OCI-M1 (cell line): ENCODE results near the gene TBRG4.
"Not testable (repeated sequence)": the region's sequence is repeated elsewhere in the genome, so short reads cannot be mapped to it uniquely, and the experiment has no call there.

ENCODE experiments used
- DNase-seq: peaks from one replicate; lab custom pipeline; 2025; lab: John Stamatoyannopoulos, UW

Gene TBRG4

GRCh38 chr7:45111298-45112223 is at the start of gene TBRG4:
Gene TBRG4, minus strand, starts transcription at chr7:45111697. Its CDS starts 2,460 bp downstream, at chr7:45109237.
- DNase-seq: peak; percentile 95

- no peak for DNase-seq
These were observed 49.6 kb upstream of the TBRG4 start for GRCh38 chr7:45161138-45161537.

GRCh38 chr7:45160417-45160881 is 49.0 kb upstream of the TBRG4 start:
- no peak for DNase-seq

- no peak for DNase-seq
These were observed 47.8 kb upstream of the TBRG4 start for GRCh38 chr7:45159296-45159695.

DNA sequence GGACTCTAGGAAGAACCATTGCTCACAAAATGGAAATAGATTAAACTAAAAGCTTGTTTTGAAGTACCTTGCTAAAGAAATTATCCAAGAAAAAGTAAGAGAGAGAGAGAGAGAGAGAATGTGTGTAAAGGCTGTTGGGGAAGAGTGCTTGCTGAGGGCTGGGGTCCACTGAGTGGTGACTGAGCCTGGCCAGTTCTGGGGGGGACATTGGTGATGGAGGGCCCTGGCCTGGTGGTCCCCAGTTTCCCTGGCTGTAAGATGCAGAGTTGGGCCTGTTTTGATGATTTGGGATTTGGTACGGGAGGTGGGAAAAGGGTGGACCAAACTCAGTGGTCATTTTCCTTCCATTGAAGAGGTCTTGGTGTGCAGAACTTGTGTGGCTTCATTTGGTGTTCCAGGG is 47.0 kb upstream of the TBRG4 start:
- no peak for DNase-seq

- no peak for DNase-seq
These were observed 46.3 kb upstream of the TBRG4 start, which contains the start of gene RAMP3 for GRCh38 chr7:45157653-45158401. Gene RAMP3, plus strand, starts transcription at chr7:45157791. Its CDS starts 38 bp downstream, at chr7:45157829.

GRCh38 chr7:45157286-45157652 is 45.8 kb upstream of the TBRG4 start:
- DNase-seq: no peak

DNA sequence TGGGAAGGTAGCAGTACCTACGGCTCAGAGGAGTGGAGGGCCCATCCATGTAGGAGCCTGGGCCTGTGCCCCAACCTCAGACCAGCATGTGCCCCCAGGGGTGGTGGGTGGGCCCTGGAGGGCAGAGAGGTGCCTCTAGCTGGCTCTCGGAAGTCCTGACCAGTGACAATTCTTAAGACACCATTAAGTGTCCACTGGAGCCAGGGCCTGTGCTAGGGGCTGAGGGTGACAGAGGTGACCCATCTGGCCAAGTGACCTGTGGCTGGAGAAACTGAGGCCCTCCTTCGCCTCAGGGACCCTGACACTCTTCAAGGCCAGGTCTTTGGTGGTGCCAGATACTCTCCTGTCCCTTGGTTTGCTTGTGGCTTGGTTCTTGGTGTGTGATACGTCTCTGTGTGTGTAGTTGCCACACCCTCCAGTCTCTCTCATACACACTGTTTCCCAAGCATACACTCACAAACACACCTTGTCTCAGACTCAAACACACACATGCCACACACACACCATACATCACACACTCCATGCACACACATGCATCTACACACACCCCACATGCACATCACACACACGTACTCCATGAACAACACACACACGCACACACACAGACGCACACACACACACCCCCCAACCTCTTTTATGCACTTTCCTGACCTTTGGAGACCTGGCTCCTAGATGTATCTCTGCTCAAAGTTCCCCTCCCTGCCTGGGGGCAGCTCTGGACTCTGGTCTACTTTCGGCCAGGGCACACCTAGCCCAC is 45.2 kb upstream of the TBRG4 start:
- DNase-seq: no peak

DNA sequence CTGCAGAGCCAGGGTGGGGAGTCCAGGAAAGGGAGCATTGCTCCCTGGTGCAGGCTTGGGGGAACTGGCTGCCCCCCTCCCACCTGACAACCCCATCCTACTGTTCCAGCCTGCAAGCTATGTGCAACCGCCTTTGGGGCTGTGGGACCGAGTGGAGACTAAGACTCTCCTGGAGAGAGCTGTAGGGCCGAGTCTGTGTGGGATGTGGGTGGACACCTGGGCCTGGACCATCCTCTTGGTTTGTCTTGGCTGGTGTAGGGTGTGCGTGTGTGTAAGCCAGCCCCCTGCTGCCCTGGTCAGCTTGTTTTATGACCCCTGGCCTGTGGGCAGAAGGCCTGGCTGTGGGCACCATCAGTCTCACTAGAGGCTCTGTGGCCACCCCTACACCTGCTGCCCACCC is 44.4 kb upstream of the TBRG4 start:
- no peak for DNase-seq

- DNase-seq: no peak
These were observed 43.9 kb upstream of the TBRG4 start for GRCh38 chr7:45155357-45155900.

GRCh38 chr7:45153861-45154260 is 42.4 kb upstream of the TBRG4 start:
- not testable (repeated sequence) for DNase-seq

- no peak for DNase-seq
These were observed 41.7 kb upstream of the TBRG4 start for GRCh38 chr7:45153233-45153632.

- DNase-seq: no peak
These were observed 40.5 kb upstream of the TBRG4 start for GRCh38 chr7:45151967-45152366.

- no peak for DNase-seq
These were observed 39.7 kb upstream of the TBRG4 start for GRCh38 chr7:45151131-45151684.

GRCh38 chr7:45150199-45150598 is 38.7 kb upstream of the TBRG4 start:
- no peak for DNase-seq

GRCh38 chr7:45149606-45150005 is 38.1 kb upstream of the TBRG4 start:
- no peak for DNase-seq

- DNase-seq: no peak
These were observed 37.1 kb upstream of the TBRG4 start for GRCh38 chr7:45148653-45148973.

- DNase-seq: no peak
These were observed 36.6 kb upstream of the TBRG4 start for GRCh38 chr7:45147858-45148652.

DNA sequence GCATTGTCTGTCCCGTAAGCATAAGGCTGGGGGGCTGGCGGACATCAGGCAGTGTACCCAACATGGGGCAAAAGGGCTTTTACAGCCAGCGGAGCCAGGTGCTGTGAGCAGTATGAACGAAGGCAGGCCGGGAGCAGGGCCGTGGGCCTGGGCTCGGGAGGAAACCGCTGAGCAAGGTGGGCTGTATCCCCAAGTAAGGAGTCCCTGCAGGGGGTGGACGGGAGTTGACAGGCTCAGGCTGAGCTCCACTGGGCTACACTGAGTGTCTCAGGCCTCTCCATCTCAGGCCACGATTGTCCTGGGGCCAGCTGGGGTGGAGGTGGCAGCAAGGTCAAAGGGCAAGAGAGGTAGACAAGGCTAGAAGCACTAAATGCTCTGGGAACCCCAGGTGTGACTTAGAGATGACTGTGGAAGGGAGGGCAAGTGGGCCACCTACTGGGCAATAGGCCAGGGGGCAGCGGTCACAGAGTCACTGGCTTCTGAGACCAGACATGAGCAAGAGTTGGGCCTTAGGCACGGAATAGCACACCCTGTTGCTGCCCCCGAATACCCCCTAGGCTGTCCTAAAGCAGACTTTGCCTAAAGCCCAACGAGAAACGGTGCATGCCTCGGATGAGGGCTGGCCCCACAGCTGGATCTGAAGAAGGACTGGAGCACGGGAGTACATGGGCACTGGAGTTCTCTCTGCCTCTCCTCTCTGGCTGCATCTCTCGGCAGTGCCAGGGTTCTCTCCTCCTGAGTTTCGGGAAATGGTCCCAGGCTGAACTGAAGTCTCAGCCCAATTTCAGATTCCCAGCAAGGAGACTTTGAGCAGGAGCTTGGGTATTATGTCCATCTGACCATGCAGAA is 35.3 kb upstream of the TBRG4 start:
- DNase-seq: no peak

GRCh38 chr7:45145881-45146280 is 34.4 kb upstream of the TBRG4 start:
- no peak for DNase-seq
